Activated naive CD4-positive, alpha-beta T cell treated with anti-CD3 and anti-CD28 coated beads for 36 hours (primary cell): Measurements from ENCODE around the gene CCDC88A. TPM values are rescaled to one million over a fixed set of nuclear protein-coding genes. Genes with fewer than 3 reads are reported as not detected.
"Not testable (repeated sequence)": the region's sequence is repeated elsewhere in the genome, so short reads cannot be mapped to it uniquely, and the experiment has no call there.

Experiments used
- CTCF ChIA-PET: fragments of 350-600 bp; sonication (Branson Sonifier 250); formaldehyde crosslinking; loops from one replicate; lab custom pipeline; 2021; ENCODE audit warnings: antibody characterized with exemption; lab: Charles Lee
- DNase-seq: peaks from one replicate; pipeline ENCODE4 v3.0.0-alpha.2; 2020
- H3K27ac Mint-ChIP-seq: one replicate; pipeline ENCODE4 v1.8.0; 2021; ENCODE audit warnings: mild to moderate bottlenecking, mixed read lengths
- H3K27me3 Mint-ChIP-seq: one replicate; pipeline ENCODE4 v1.8.0; 2021; ENCODE audit warnings: low read depth, mixed read lengths
- H3K36me3 Mint-ChIP-seq: one replicate; pipeline ENCODE4 v1.8.0; 2021; ENCODE audit warnings: low read depth, mixed read lengths
- H3K4me1 Mint-ChIP-seq: one replicate; pipeline ENCODE4 v1.8.0; 2021; ENCODE audit warnings: low read depth, mixed read lengths
- H3K4me3 Mint-ChIP-seq: one replicate; pipeline ENCODE4 v1.8.0; 2021; ENCODE audit warnings: mild to moderate bottlenecking, moderate library complexity, mixed read lengths
- H3K9me3 Mint-ChIP-seq: one replicate; pipeline ENCODE4 v1.8.0; 2021; ENCODE audit warnings: mixed read lengths
- intact Hi-C: fragments of 100-400 bp; cut with micrococcal nuclease; formaldehyde crosslinking; loops from one replicate; pipeline ENCODE4 v1.15.1; 2023
- total RNA-seq, 2 experiments: library from RNA; stranded (reverse); gene quantifications; one replicate each; pipeline ENCODE4 v1.2.3, GENCODE V29; 2021

CCDC88A gene
- total RNA-seq, 2 experiments from 2014 or later = 9.7 to 10.7 TPM

- intact Hi-C loops = no loop called here
- H3K36me3 Mint-ChIP-seq = no peaks in the 10 kb centered on the region
- H3K4me1 Mint-ChIP-seq = no peaks in the 10 kb centered on the region
- CTCF ChIA-PET = interaction anchor here (0.8 kb wide), 1 partner anchor 31 kb away, joined by 3 read pairs; no protein-coding TSS in a partner anchor
- H3K27me3 Mint-ChIP-seq = no peaks in the 10 kb centered on the region
- no peak overlapping the region for H3K27ac Mint-ChIP-seq
- H3K9me3 Mint-ChIP-seq = no peaks in the 10 kb centered on the region
- DNase-seq = no peak
- H3K4me3 Mint-ChIP-seq = no peak overlapping the region
Measured at GRCh38 chr2:55400332-55400731, 19.3 kb downstream of the CCDC88A start.

DNA sequence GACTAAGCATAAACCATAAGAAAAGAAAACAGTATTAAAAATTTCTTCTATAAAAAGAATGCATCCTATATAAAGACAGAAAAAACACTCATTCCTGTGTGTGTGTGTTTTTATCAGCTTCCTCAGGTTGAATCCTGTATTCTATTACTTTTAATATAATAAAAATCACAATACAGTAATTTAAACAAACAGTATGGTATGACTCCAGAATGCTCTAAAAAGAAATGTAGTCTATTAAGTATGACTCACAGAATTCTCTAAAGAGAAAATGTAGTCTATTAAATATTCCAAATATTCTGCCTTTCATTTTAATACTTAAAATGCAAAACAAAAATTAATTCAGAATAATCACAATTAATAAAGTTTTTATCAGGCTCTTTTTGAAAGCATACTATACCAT, 19.8 kb downstream of the CCDC88A start:
- no peaks in the 10 kb centered on the region for H3K4me1 Mint-ChIP-seq
- no peak overlapping the region for H3K4me3 Mint-ChIP-seq
- no peaks in the 10 kb centered on the region for H3K36me3 Mint-ChIP-seq
- no peaks in the 10 kb centered on the region for H3K27me3 Mint-ChIP-seq
- no peak for DNase-seq
- H3K9me3 Mint-ChIP-seq = no peaks in the 10 kb centered on the region
- CTCF ChIA-PET = interaction anchor here (0.6 to 0.8 kb wide), 2 partner anchors 18 to 32 kb away, joined by 3 read pairs; no protein-coding TSS in a partner anchor
- intact Hi-C loops = no loop called here
- H3K27ac Mint-ChIP-seq = no peak overlapping the region

DNA sequence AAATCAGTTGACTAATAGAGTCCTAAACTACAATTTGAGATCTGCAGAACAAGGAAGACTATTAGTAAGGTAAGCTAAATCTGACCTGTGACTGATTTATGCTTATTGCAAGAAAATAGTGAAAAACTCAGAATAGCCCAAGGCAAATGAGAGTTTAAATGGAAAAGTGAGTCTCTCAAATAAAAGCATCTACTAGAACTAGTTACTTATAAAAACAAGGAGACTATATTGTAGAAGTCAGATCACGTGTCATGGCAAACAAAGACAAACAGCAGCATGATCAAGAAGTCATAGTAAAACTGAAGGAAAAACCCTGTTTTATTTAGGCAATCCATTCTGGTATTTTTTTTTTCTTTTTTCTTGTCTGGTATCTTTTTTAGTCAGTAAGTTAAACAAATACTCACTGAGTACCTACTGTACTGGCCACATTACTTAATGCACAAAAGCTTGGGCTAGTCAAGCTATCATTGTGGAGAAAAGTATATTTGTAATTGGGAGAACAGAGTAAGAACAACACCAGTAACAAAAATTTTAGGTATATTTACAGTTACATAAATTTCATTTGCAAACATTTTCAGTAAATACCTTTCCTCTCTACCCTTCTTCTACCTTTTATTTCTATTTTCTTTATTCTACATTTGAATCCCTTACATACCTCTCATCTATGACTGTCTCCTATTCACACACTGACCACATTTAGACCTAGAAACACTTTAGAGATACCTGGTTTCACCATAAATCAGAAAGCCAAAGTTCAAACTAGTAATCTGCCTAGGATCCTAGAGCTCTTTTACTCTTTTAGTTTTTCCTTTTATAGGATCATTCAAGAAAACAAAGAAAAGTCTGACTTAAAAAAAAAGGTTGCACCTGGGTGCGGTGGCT, 23.7 kb downstream of the CCDC88A start:
- H3K27me3 Mint-ChIP-seq = no peaks in the 10 kb centered on the region

DNA sequence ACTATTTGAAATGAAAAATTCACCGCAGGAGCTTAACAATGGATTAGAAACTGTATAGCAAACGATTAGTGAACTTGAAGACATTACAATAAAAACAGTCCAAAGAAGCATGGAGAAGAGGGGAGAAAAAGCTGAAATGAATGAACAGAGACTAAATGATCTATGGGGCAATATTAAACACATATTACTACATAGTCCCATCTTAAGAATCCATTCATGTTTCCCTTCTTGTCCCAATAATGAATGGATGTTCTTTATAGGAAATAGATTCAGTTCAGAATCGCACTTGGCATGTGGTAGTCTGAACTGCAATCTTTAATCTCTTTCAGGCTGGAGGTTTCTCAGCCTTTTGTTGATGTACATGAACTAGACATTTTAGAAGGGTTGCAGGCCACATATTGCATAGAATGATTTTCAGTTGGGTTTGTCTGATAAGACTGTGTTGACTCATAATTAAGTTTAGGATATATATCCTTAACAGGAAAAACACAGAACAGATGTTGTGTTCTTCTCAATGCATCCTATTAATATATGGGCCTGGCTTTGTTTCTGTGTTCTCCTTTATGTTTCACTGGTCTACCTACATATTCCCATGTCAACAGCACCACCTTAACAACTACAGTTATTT, 27.9 kb downstream of the CCDC88A start:
- no peak for DNase-seq
- no peaks in the 10 kb centered on the region for H3K36me3 Mint-ChIP-seq
- H3K4me3 Mint-ChIP-seq = no peak overlapping the region
- no peaks in the 10 kb centered on the region for H3K27me3 Mint-ChIP-seq
- CTCF ChIA-PET = no interaction called here
- intact Hi-C loops = no loop called here
- no peaks in the 10 kb centered on the region for H3K4me1 Mint-ChIP-seq
- H3K9me3 Mint-ChIP-seq = peaks cover 9% of the 10 kb centered on the region
- H3K27ac Mint-ChIP-seq = no peak overlapping the region

More for the DNA sequence above, 23.7 kb downstream of the CCDC88A start:
- CTCF ChIA-PET = no interaction called here
- intact Hi-C loops = no loop called here
- H3K27ac Mint-ChIP-seq = no peak overlapping the region
- peaks cover 6% of the 10 kb centered on the region for H3K9me3 Mint-ChIP-seq
- H3K4me3 Mint-ChIP-seq = no peak overlapping the region
- DNase-seq = no peak
- no peaks in the 10 kb centered on the region for H3K4me1 Mint-ChIP-seq
- no peaks in the 10 kb centered on the region for H3K36me3 Mint-ChIP-seq

DNA sequence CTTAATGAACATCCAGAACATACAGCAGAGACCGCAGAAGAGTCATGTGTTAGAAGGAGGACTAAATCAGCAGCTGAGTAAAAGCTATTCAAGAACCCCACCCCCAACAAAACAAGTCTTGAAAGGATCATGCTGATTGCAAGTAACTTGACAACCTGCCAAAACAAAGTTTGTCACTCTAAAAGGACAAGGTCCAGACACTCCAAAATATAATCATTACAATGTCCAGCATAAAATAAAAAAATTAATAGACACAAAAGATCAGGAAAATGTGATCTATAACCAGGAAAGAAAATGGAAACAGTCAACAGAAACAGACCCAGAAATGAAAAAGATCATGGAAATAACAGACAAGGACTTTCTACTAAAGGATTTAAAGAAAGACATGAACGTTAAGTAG, 28.5 kb downstream of the CCDC88A start:
- no peak for DNase-seq
- Mint-ChIP-seq H3K27ac (no peak overlapping the region), H3K4me3 (no peak overlapping the region), H3K27me3 (no peaks in the 10 kb centered on the region), H3K4me1 (no peaks in the 10 kb centered on the region), H3K36me3 (no peaks in the 10 kb centered on the region), H3K9me3 (peaks cover 9% of the 10 kb centered on the region)
- CTCF ChIA-PET = no interaction called here
- intact Hi-C loops = no loop called here

- H3K9me3 Mint-ChIP-seq, H3K27me3 Mint-ChIP-seq, CTCF ChIA-PET, H3K4me1 Mint-ChIP-seq, H3K4me3 Mint-ChIP-seq, H3K27ac Mint-ChIP-seq, DNase-seq, H3K36me3 Mint-ChIP-seq, intact Hi-C loops: not testable (repeated sequence)
Measured at GRCh38 chr2:55385516-55385915, 34.1 kb downstream of the CCDC88A start.

GRCh38 chr2:55384786-55385185, 34.9 kb downstream of the CCDC88A start:
- no peak overlapping the region for H3K27ac Mint-ChIP-seq
- no peak overlapping the region for H3K4me3 Mint-ChIP-seq
- DNase-seq = no peak
- CTCF ChIA-PET = no interaction called here
- no peaks in the 10 kb centered on the region for H3K36me3 Mint-ChIP-seq
- no peaks in the 10 kb centered on the region for H3K27me3 Mint-ChIP-seq
- H3K9me3 Mint-ChIP-seq = no peaks in the 10 kb centered on the region
- H3K4me1 Mint-ChIP-seq = no peaks in the 10 kb centered on the region
- intact Hi-C loops = no loop called here

GRCh38 chr2:55371376-55371775, 48.3 kb downstream of the CCDC88A start:
- Mint-ChIP-seq H3K27ac (no peak overlapping the region), H3K4me1 (no peaks in the 10 kb centered on the region), H3K9me3 (no peaks in the 10 kb centered on the region), H3K36me3 (no peaks in the 10 kb centered on the region), H3K4me3 (no peak overlapping the region), H3K27me3 (no peaks in the 10 kb centered on the region)
- no peak for DNase-seq
- CTCF ChIA-PET = no interaction called here
- intact Hi-C loops = no loop called here

DNA sequence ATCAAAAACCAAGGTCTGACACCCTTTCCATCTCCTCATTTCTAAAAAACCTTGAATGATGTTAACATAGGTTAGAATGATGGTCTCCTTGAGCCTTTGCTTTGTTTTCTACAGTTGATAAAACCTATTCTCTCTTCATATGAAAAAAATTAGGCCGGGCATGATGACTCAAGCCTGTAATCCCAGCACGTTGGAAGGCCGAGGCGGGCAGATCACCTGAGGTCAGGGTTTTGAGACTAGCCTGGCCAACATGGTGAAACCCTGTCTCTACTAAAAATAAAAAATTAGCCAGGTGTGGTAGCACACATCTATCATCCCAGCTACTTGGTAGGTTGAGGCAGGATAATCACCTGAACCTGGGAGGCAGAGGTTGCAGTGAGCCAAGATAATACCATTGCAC, 49.4 kb downstream of the CCDC88A start:
- Mint-ChIP-seq H3K36me3 (no peaks in the 10 kb centered on the region), H3K4me1 (no peaks in the 10 kb centered on the region), H3K4me3 (no peak overlapping the region), H3K27me3 (no peaks in the 10 kb centered on the region), H3K27ac (no peak overlapping the region), H3K9me3 (no peaks in the 10 kb centered on the region)
- CTCF ChIA-PET = interaction anchor here (0.6 kb wide), 1 partner anchor 83 kb away, joined by 3 read pairs; no protein-coding TSS in a partner anchor
- DNase-seq = no peak
- intact Hi-C loops = no loop called here

DNA sequence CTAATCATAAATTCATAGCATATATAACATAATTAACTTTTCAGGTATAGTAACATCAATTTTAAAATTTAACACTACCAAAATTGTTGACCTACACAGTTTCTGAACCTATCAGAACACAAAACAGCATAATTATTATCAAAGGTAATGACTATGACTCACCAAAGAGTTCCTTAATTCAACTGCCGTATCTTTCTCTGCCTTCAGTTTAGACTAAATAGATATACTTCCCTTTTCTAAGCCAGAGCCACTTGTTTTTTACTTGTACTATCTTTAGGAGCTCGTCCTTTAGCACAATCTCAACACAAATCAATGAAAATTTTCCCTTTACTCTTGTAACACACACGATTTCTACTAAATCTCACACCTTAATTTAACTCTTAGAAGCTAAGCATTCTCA, 54.4 kb downstream of the CCDC88A start:
- no peak for DNase-seq

DNA sequence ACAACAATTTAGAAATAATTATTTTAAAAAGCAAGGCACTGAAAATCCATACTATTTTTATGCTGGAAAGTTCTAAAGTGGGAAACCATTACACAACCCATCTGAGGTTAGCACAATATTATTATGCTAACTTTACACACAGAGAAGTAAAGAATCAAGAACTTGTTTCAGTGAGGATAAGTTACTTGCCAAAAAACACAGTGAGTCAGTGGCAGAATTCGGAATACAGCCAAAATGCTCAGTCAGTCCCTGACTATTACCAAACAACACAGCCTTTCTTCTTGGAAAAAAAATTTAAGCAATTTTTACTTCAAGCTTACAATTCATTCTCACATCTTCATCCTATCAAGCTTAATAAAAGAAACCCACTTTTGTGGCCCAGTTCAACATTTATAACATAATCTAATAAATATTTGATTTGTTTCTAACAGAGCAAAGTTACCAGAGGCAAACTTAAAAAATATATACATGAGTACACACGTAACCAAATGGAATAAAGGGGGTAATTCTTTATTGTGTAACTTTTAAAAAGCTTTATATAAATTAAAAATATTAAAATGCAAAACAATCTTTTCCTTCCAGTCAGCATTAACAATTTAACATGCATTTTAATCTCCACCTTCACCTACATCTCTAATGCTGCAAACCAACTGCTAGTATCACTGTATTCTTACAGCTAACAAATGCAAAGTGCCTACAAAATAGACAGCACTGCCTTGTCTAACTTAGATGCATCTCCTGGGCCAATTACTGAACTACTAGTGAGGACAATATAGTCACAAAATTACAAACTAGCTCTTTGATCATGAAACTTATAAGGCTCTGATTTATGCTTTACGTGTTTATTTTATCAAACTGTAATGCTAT, 55.2 kb downstream of the CCDC88A start:
- no peak overlapping the region for H3K4me3 Mint-ChIP-seq
- intact Hi-C loops = no loop called here
- H3K4me1 Mint-ChIP-seq = no peaks in the 10 kb centered on the region
- no peaks in the 10 kb centered on the region for H3K36me3 Mint-ChIP-seq
- CTCF ChIA-PET = interaction anchor here (1.6 kb wide), 1 partner anchor 29 kb away, joined by 3 read pairs; no protein-coding TSS in a partner anchor
- no peaks in the 10 kb centered on the region for H3K9me3 Mint-ChIP-seq
- H3K27ac Mint-ChIP-seq = no peak overlapping the region
- no peaks in the 10 kb centered on the region for H3K27me3 Mint-ChIP-seq
- no peak for DNase-seq

More for the DNA sequence above, 54.4 kb downstream of the CCDC88A start:
- intact Hi-C loops = no loop called here
- H3K27me3 Mint-ChIP-seq = no peaks in the 10 kb centered on the region
- no peaks in the 10 kb centered on the region for H3K9me3 Mint-ChIP-seq
- no peak overlapping the region for H3K4me3 Mint-ChIP-seq
- H3K27ac Mint-ChIP-seq = no peak overlapping the region
- CTCF ChIA-PET = no interaction called here
- H3K4me1 Mint-ChIP-seq = no peaks in the 10 kb centered on the region
- no peaks in the 10 kb centered on the region for H3K36me3 Mint-ChIP-seq

- no peaks in the 10 kb centered on the region for H3K36me3 Mint-ChIP-seq
- H3K27me3 Mint-ChIP-seq = no peaks in the 10 kb centered on the region
- H3K9me3 Mint-ChIP-seq = no peaks in the 10 kb centered on the region
- intact Hi-C loops = no loop called here
- H3K27ac Mint-ChIP-seq = no peak overlapping the region
- DNase-seq = no peak
- CTCF ChIA-PET = interaction anchor here (1.6 kb wide), 1 partner anchor 28 kb away, joined by 3 read pairs; no protein-coding TSS in a partner anchor
- H3K4me1 Mint-ChIP-seq = no peaks in the 10 kb centered on the region
- no peak overlapping the region for H3K4me3 Mint-ChIP-seq
Measured at GRCh38 chr2:55363636-55364035, 56.0 kb downstream of the CCDC88A start.
